NT2/D1 (cell line): ENCODE measurements around the gene BCS1L.

Source experiments
- DNase-seq: peaks from one replicate; pipeline ENCODE4 v3.0.0-alpha.2; 2011; ENCODE audit warnings: low read depth, low spot score
- H3K27me3 ChIP-seq: 2 replicates; pipeline ENCODE4 v1.6.0; 2011; ENCODE audit warnings: mild to moderate bottlenecking; ENCODE audit not compliant: insufficient read length, insufficient read depth
- H3K36me3 ChIP-seq: 2 replicates; pipeline ENCODE4 v1.6.1; 2011; ENCODE audit warnings: mild to moderate bottlenecking, low read length, mixed read lengths; ENCODE audit not compliant: insufficient read depth, insufficient read length
- H3K4me1 ChIP-seq: 2 replicates; pipeline ENCODE4 v1.5.1; 2011; ENCODE audit not compliant: insufficient read depth, insufficient read length
- H3K4me3 ChIP-seq: 2 replicates; pipeline ENCODE4 v1.5.1; 2011; ENCODE audit warnings: low read depth; ENCODE audit not compliant: insufficient read length
- H3K9ac ChIP-seq: 2 replicates; pipeline ENCODE4 v1.6.0; 2011; ENCODE audit warnings: low read depth; ENCODE audit not compliant: insufficient read length
- H3K9me3 ChIP-seq: 2 replicates; pipeline ENCODE4 v1.5.1; 2011; ENCODE audit warnings: mild to moderate bottlenecking, low read length; ENCODE audit not compliant: insufficient read depth
- SUZ12 ChIP-seq: IDR thresholded peaks from 2 replicates; pipeline ENCODE4 v1.6.1; 2011; ENCODE audit not compliant: insufficient read length, insufficient read depth; ENCODE audit errors: extremely low read depth
- YY1 ChIP-seq: IDR thresholded peaks from 2 replicates; pipeline ENCODE4 v1.6.1; 2011; ENCODE audit not compliant: insufficient read length, insufficient read depth
- ZNF274 ChIP-seq: IDR thresholded peaks from 2 replicates; pipeline ENCODE4 v1.6.1; 2011; ENCODE audit warnings: mild to moderate bottlenecking, low read depth, low read length

Gene BCS1L

GRCh38 chr2:218659258-218659987 lies at the start of gene BCS1L, which contains the start of gene ZNF142:
BCS1L (plus strand) TSS chr2:218659683; CDS start chr2:218660988, 1,305 bp downstream.
ZNF142 (minus strand) TSS chr2:218659623; CDS start chr2:218656429, 3,194 bp downstream.
- no peaks in the 10 kb centered on the region for H3K27me3 ChIP-seq
- H3K9ac ChIP-seq, result peak within 1 kb of the TSS; percentile 93
- peaks cover 81% of the 10 kb centered on the region for H3K36me3 ChIP-seq
- TF ChIP-seq SUZ12 (no peak), YY1 (no peak), ZNF274 (no peak)
- H3K4me3 ChIP-seq, result peak within 1 kb of the TSS; percentile 76
- no peaks in the 10 kb centered on the region for H3K9me3 ChIP-seq
- no peaks in the 10 kb centered on the region for H3K4me1 ChIP-seq
- DNase-seq, result peak; percentile 85

- DNase-seq, result no peak
- Histone ChIP-seq H3K36me3 (no peaks in the 10 kb centered on the region), H3K27me3 (no peaks in the 10 kb centered on the region), H3K9me3 (no peaks in the 10 kb centered on the region), H3K4me3 (no peak overlapping the region), H3K4me1 (no peaks in the 10 kb centered on the region), H3K9ac (no peak overlapping the region)
- TF ChIP-seq SUZ12 (no peak), ZNF274 (no peak), YY1 (no peak)
Observed at GRCh38 chr2:218615868-218616315, 43.6 kb upstream of the BCS1L start.

- no peaks in the 10 kb centered on the region for H3K4me1 ChIP-seq
- H3K9ac ChIP-seq, result no peak overlapping the region
- H3K4me3 ChIP-seq, result no peak overlapping the region
- no peaks in the 10 kb centered on the region for H3K36me3 ChIP-seq
- TF ChIP-seq YY1 (no peak), SUZ12 (no peak), ZNF274 (no peak)
- DNase-seq, result no peak
- H3K27me3 ChIP-seq, result no peaks in the 10 kb centered on the region
- no peaks in the 10 kb centered on the region for H3K9me3 ChIP-seq
Observed at GRCh38 chr2:218618102-218618860, 41.2 kb upstream of the BCS1L start.

- no peaks in the 10 kb centered on the region for H3K9me3 ChIP-seq
- H3K4me3 ChIP-seq, result no peak overlapping the region
- no peaks in the 10 kb centered on the region for H3K36me3 ChIP-seq
- no peak for DNase-seq
- H3K27me3 ChIP-seq, result no peaks in the 10 kb centered on the region
- no peak overlapping the region for H3K9ac ChIP-seq
- TF ChIP-seq ZNF274 (no peak), YY1 (no peak), SUZ12 (no peak)
- no peaks in the 10 kb centered on the region for H3K4me1 ChIP-seq
Observed at GRCh38 chr2:218621007-218621406, 38.5 kb upstream of the BCS1L start.

GRCh38 chr2:218622606-218623365 lies 36.7 kb upstream of the BCS1L start:
- Histone ChIP-seq H3K4me3 (no peak overlapping the region), H3K9ac (no peak overlapping the region), H3K27me3 (no peaks in the 10 kb centered on the region), H3K9me3 (no peaks in the 10 kb centered on the region), H3K36me3 (no peaks in the 10 kb centered on the region), H3K4me1 (no peaks in the 10 kb centered on the region)
- TF ChIP-seq SUZ12, result no peak
- no peak for TF ChIP-seq YY1
- no peak for TF ChIP-seq ZNF274
- no peak for DNase-seq

GRCh38 chr2:218623366-218623705 lies 36.1 kb upstream of the BCS1L start:
- no peaks in the 10 kb centered on the region for H3K4me1 ChIP-seq
- no peak overlapping the region for H3K4me3 ChIP-seq
- no peaks in the 10 kb centered on the region for H3K36me3 ChIP-seq
- H3K27me3 ChIP-seq, result no peaks in the 10 kb centered on the region
- H3K9me3 ChIP-seq, result no peaks in the 10 kb centered on the region
- H3K9ac ChIP-seq, result no peak overlapping the region
- TF ChIP-seq SUZ12 (no peak), ZNF274 (no peak), YY1 (no peak)
- DNase-seq, result no peak

GRCh38 chr2:218626369-218626768 lies 33.1 kb upstream of the BCS1L start:
- TF ChIP-seq SUZ12 (no peak), YY1 (no peak), ZNF274 (no peak)

More at GRCh38 chr2:218626369-218626768, 33.1 kb upstream of the BCS1L start:
- Histone ChIP-seq H3K36me3 (no peaks in the 10 kb centered on the region), H3K9me3 (no peaks in the 10 kb centered on the region), H3K4me1 (no peaks in the 10 kb centered on the region), H3K4me3 (no peak overlapping the region), H3K27me3 (no peaks in the 10 kb centered on the region), H3K9ac (no peak overlapping the region)
- DNase-seq, result no peak
